ENCODE measurements around the gene ETFBKMT. TPM values are rescaled to one million over a fixed set of nuclear protein-coding genes. Genes with fewer than 3 reads are reported as not detected.

The ETFBKMT gene
- total RNA-seq, 4 donors from 2014 or later = 2.4 to 6.1 (median 3.2) TPM

- no peak overlapping the region for H3K4me3 ChIP-seq
- TF ChIP-seq CTCF (IDR thresholded peaks at IDR 0.05) (no peak), EP300 (IDR thresholded peaks at IDR 0.05) (no peak), POLR2AphosphoS5 (IDR thresholded peaks at IDR 0.05) (no peak), POLR2A (IDR thresholded peaks at IDR 0.05) (no peak)
- H3K27me3 ChIP-seq = no peaks in the 10 kb centered on the region
- H3K27ac ChIP-seq = no peak overlapping the region
- WGBS, 2 donors (ENCODE audit: low coverage in 1 of 2) = 87 to 88% methylated on average over 6 of the region's 6 CpGs
- no peaks in the 10 kb centered on the region for H3K36me3 ChIP-seq
- no peak for ATAC-seq
- H3K9me3 ChIP-seq = no peaks in the 10 kb centered on the region
- peaks cover 0 to 16% (median 4%) of the 10 kb centered on the region in 3 donors for H3K4me1 ChIP-seq
Measured at GRCh38 chr12:31631023-31631724, 28.3 kb upstream of the ETFBKMT start.

DNA sequence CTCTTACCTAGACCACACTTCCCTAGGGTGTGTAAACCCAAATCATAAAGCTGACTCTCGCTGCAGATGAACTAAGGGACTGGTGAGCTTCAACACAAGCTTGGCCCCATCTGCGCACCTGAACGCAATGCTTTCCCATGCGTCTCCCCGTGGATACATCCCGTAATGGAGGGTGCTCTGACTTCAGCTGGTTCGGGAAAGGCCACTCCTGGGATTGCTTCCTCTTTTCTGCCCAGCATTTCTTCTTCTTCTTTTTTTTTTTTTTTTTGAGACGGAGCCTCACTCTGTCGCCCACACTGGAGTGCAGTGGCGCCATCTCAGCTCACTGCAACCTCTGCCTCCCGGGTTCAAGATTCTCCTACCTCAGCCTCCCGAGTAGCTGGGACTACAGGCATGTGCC is 27.7 kb upstream of the ETFBKMT start:
- 93 to 97% methylated on average over 3 to 6 of the region's 12 CpGs for WGBS, 2 donors (ENCODE audit: low coverage in 1 of 2)
- Histone ChIP-seq H3K4me3 (no peak overlapping the region), H3K27ac (no peak overlapping the region), H3K36me3 (no peaks in the 10 kb centered on the region), H3K9me3 (no peaks in the 10 kb centered on the region), H3K27me3 (no peaks in the 10 kb centered on the region), H3K4me1 (peaks cover 0 to 16% (median 4%) of the 10 kb centered on the region in 3 donors)
- TF ChIP-seq CTCF (IDR thresholded peaks at IDR 0.05) (no peak), POLR2A (IDR thresholded peaks at IDR 0.05) (no peak), POLR2AphosphoS5 (IDR thresholded peaks at IDR 0.05) (no peak), EP300 (IDR thresholded peaks at IDR 0.05) (no peak)
- no peak for ATAC-seq

DNA sequence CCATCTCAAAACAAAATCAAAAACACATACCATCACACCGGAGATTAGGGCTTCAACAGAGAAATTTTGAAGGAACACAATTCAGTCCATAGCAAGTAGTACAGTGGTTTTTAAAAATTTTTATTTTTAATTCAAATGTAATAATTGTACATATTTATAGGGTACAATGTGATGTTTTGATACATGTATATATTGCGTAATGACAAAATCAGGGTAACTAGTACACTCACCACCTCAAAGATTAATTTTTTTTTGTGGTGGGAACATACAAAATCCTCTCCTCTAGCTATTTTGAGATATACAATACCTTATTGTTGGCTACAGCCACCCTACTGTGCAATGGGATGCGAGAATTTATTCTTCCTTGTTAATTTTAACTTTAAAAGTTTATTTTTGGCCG is 26.0 kb upstream of the ETFBKMT start:
- Histone ChIP-seq H3K36me3 (no peaks in the 10 kb centered on the region), H3K27ac (no peak overlapping the region), H3K4me3 (no peak overlapping the region), H3K9me3 (no peaks in the 10 kb centered on the region), H3K27me3 (no peaks in the 10 kb centered on the region), H3K4me1 (peaks cover 0 to 16% (median 4%) of the 10 kb centered on the region in 3 donors)
- ATAC-seq = no peak
- no peak for TF ChIP-seq CTCF (IDR thresholded peaks at IDR 0.05)
- TF ChIP-seq POLR2AphosphoS5 (IDR thresholded peaks at IDR 0.05) = no peak
- no peak for TF ChIP-seq POLR2A (IDR thresholded peaks at IDR 0.05)
- TF ChIP-seq EP300 (IDR thresholded peaks at IDR 0.05) = no peak
- WGBS, 2 donors (ENCODE audit: low coverage in 1 of 2) = 65 to 84% methylated on average over 4 of the region's 4 CpGs

DNA sequence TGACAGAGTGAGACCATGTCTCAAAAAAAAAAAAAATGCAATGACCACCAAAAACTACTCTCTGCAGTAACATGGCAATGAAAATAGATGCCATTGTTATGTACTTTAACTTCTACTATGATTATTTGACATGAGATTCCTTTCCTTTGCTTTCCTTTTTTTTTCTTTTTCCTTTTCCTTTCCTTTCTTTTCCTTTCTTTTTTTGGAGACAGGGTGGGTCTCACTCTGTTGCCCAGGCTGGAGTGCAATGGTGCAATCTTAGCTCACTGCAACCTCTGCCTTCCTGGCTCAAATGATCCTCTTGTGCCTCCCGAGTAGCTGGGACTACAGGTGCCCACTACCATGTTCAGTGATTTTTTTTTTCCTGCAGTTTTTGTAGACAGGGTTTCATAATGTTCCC is 24.9 kb upstream of the ETFBKMT start:
- TF ChIP-seq POLR2A (IDR thresholded peaks at IDR 0.05) = no peak
- no peak for TF ChIP-seq CTCF (IDR thresholded peaks at IDR 0.05)
- no peak for TF ChIP-seq EP300 (IDR thresholded peaks at IDR 0.05)
- TF ChIP-seq POLR2AphosphoS5 (IDR thresholded peaks at IDR 0.05) = no peak
- 100% methylated on average over 1 of the region's 1 CpG; no CpG with 5 or more reads in 1 of the 2 donors for WGBS, 2 donors (ENCODE audit: low coverage in 1 of 2)
- Histone ChIP-seq H3K27me3 (no peaks in the 10 kb centered on the region), H3K9me3 (no peaks in the 10 kb centered on the region), H3K4me1 (peaks cover 0 to 12% (median 4%) of the 10 kb centered on the region in 3 donors), H3K4me3 (no peak overlapping the region), H3K36me3 (no peaks in the 10 kb centered on the region), H3K27ac (no peak overlapping the region)
- ATAC-seq = no peak

DNA sequence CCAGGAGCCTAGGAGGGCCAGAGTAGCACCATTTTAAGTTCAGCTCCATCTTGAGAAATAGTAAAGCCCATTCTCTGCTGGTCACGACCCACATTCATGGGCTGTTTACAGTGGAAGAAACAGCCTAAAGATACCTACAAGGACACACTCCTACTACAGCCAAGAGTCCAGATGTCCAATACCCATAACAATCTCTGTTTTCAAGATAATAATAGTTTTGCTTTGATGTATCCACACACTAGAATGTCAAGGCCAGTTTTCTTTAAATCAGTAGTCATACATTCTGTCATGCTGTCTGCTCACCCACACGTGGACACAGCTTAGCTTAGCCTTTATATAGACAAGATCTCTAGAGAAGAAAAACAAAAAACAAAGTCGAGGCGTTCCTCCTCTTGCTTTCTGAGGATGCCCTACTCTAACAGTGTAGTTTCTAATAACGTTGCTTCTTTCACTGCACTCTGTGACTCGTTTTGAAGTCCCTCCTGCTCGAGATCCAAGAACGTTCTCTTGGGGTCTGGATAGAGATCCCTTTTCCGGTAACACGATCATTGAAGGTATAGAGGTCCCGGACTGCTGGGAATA is 17.9 kb upstream of the ETFBKMT start:
- no peak for TF ChIP-seq CTCF (IDR thresholded peaks at IDR 0.05)
- TF ChIP-seq POLR2AphosphoS5 (IDR thresholded peaks at IDR 0.05) = no peak
- TF ChIP-seq EP300 (IDR thresholded peaks at IDR 0.05) = no peak
- no peaks in the 10 kb centered on the region for H3K9me3 ChIP-seq
- no peaks in the 10 kb centered on the region for H3K27me3 ChIP-seq
- H3K4me1 ChIP-seq = no peaks in the 10 kb centered on the region
- ATAC-seq = no peak
- WGBS, 2 donors (ENCODE audit: low coverage in 1 of 2) = 66 to 68% methylated on average over 9 to 10 of the region's 11 CpGs
- no peaks in the 10 kb centered on the region for H3K36me3 ChIP-seq
- no peak overlapping the region for H3K27ac ChIP-seq
- H3K4me3 ChIP-seq = no peak overlapping the region
